Measurements from ENCODE around the gene LARGE1. TPM values are rescaled to one million over a fixed set of nuclear protein-coding genes. Genes with fewer than 3 reads are reported as not detected.

Gene LARGE1
- total RNA-seq, 2 donors from 2014 or later: 29.5 to 42.1 TPM

DNA sequence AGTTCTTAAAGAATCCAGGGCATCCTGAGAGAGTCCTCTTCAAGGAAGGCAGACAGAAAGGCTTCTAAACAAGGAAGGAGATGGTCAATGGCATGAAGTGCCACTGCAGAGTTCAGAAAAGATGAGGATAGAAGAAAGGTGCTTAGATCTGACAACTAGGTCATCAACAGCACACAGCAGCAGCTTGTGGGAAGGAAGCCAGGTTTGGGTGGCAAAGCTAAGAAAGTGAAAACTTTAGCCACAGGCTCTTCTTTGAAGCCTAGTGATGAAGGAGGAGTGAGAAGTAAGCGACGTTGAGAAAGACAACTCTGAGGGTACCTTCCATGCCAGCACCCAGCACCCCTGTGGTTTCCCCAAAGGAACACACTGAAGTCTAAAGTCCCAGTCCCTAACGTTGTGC lies 92.0 kb downstream of the LARGE1 start:
- ATAC-seq (ENCODE audit: insufficient number of reproducible peaks, low FRiP score, low read depth) (no peak), DNase-seq (ENCODE audit: low spot score) (no peak)
- Histone ChIP-seq H3K36me3 (no peaks in the 10 kb centered on the region), H3K9me3 (no peaks in the 10 kb centered on the region), H3K4me3 (no peak overlapping the region), H3K27me3 (replicated peaks; ENCODE audit: insufficient read depth) (no peaks in the 10 kb centered on the region), H3K27ac (no peak overlapping the region), H3K4me1 (ENCODE audit: control insufficient read depth in 1 of 2, low read depth in 2 of 2) (peaks cover 0 to 6% of the 10 kb centered on the region in 2 donors)
- TF ChIP-seq, protein P1, sequence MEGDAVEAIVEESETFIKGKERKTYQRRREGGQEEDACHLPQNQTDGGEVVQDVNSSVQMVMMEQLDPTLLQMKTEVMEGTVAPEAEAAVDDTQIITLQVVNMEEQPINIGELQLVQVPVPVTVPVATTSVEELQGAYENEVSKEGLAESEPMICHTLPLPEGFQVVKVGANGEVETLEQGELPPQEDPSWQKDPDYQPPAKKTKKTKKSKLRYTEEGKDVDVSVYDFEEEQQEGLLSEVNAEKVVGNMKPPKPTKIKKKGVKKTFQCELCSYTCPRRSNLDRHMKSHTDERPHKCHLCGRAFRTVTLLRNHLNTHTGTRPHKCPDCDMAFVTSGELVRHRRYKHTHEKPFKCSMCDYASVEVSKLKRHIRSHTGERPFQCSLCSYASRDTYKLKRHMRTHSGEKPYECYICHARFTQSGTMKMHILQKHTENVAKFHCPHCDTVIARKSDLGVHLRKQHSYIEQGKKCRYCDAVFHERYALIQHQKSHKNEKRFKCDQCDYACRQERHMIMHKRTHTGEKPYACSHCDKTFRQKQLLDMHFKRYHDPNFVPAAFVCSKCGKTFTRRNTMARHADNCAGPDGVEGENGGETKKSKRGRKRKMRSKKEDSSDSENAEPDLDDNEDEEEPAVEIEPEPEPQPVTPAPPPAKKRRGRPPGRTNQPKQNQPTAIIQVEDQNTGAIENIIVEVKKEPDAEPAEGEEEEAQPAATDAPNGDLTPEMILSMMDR (IDR thresholded peaks at IDR 0.05): no peak

DNA sequence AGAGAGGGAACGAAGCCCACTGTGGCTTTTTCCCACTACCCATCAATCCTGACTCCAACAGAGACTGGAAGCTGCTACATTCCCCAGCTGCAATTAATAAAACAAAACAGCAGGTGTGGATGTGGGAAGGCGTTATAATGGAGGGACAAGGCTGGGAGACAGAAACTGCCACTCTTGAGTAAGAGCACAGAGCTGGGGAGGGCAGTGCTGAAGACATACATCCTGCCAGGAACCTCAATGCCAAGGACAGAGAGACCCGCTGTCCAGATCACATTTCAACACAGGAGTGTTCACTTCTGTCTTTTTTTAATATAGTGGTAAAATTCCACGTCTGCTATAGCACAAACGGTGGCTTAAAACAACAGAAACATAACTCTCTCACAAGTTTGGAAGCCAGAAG lies 94.5 kb downstream of the LARGE1 start:
- DNase-seq (ENCODE audit: low spot score) (no peak), ATAC-seq (ENCODE audit: insufficient number of reproducible peaks, low FRiP score, low read depth) (no peak)
- TF ChIP-seq, protein P1 (IDR thresholded peaks at IDR 0.05): no peak
- Histone ChIP-seq H3K4me3 (no peak overlapping the region), H3K4me1 (ENCODE audit: control insufficient read depth in 1 of 2, low read depth in 2 of 2) (peaks cover 0 to 6% of the 10 kb centered on the region in 2 donors), H3K27me3 (replicated peaks; ENCODE audit: insufficient read depth) (no peaks in the 10 kb centered on the region), H3K36me3 (no peaks in the 10 kb centered on the region), H3K9me3 (no peaks in the 10 kb centered on the region), H3K27ac (no peak overlapping the region)

GRCh38 chr22:33823552-33823951 lies 96.7 kb downstream of the LARGE1 start:
- Histone ChIP-seq H3K4me3 (no peak overlapping the region), H3K27me3 (replicated peaks; ENCODE audit: insufficient read depth) (no peaks in the 10 kb centered on the region), H3K4me1 (ENCODE audit: control insufficient read depth in 1 of 2, low read depth in 2 of 2) (peaks cover 0 to 6% of the 10 kb centered on the region in 2 donors), H3K36me3 (no peaks in the 10 kb centered on the region), H3K27ac (no peak overlapping the region), H3K9me3 (no peaks in the 10 kb centered on the region)
- no peak for ATAC-seq (ENCODE audit: insufficient number of reproducible peaks, low FRiP score, low read depth)
- TF ChIP-seq, protein P1 (IDR thresholded peaks at IDR 0.05): no peak
- no peak for DNase-seq (ENCODE audit: low spot score)

DNA sequence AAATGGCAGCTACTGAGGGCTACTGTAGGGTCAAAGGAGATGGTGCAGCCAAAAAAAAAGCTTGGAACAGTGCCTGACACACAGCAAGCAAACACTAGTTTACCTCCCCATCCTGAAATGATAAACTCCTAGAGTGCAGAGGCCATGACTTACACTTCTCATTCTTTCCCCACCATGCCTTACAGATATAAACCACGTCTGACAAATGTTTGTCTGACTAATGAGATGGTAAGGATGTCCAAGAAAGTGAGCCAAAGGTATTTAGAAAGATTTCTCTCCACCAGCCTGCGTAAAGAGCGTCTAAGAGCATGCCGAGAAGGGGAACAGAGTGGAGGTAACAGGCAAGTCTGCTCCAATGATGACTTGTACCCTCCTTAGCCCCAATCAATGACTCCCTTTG lies 99.0 kb downstream of the LARGE1 start:
- TF ChIP-seq, protein P1 (IDR thresholded peaks at IDR 0.05): no peak
- no peak for ATAC-seq (ENCODE audit: insufficient number of reproducible peaks, low FRiP score, low read depth)
- no peaks in the 10 kb centered on the region for H3K9me3 ChIP-seq
- no peaks in the 10 kb centered on the region for H3K36me3 ChIP-seq
- H3K4me3 ChIP-seq: no peak overlapping the region
- DNase-seq (ENCODE audit: low spot score): no peak
- H3K27ac ChIP-seq: no peak overlapping the region
- H3K4me1 ChIP-seq (ENCODE audit: control insufficient read depth in 1 of 2, low read depth in 2 of 2): peaks cover 0 to 6% of the 10 kb centered on the region in 2 donors
- H3K27me3 ChIP-seq (replicated peaks; ENCODE audit: insufficient read depth): no peaks in the 10 kb centered on the region

- no peaks in the 10 kb centered on the region for H3K27me3 ChIP-seq (replicated peaks; ENCODE audit: insufficient read depth)
- no peak overlapping the region for H3K27ac ChIP-seq
- peaks cover 0 to 1% of the 10 kb centered on the region in 2 donors for H3K4me1 ChIP-seq (ENCODE audit: control insufficient read depth in 1 of 2, low read depth in 2 of 2)
- no peaks in the 10 kb centered on the region for H3K9me3 ChIP-seq
- TF ChIP-seq, protein P1 (IDR thresholded peaks at IDR 0.05): no peak
- no peak for DNase-seq (ENCODE audit: low spot score)
- no peak for ATAC-seq (ENCODE audit: insufficient number of reproducible peaks, low FRiP score, low read depth)
- no peak overlapping the region for H3K4me3 ChIP-seq
- H3K36me3 ChIP-seq: no peaks in the 10 kb centered on the region
These were observed 100.5 kb downstream of the LARGE1 start for GRCh38 chr22:33819743-33820142.
